ENCODE results near the gene TTLL8.

DNA sequence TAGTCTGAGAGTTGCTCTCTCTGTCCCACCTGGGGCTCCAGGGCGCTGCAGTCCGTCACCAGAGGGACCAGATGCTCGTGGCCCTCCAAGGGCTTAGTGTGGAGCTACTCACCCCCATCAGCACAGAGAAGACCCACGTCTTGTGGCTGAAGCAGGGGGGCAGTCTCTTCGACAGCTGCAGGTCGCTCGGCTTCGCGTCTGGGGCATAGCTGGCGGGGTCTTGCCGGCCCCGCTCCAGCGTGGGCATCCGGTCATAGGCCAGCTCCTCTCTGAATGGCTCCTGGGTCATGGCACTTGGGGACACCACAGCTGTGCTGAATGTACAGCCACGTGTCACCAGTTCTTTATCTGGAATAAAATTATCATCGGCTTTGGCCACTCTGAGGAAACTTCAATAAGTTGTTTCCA lies 26.5 kb upstream of the TTLL8 start:
- TF ChIP-seq POLR2AphosphoS5 (IDR thresholded peaks at IDR 0.05; ENCODE audit: insufficient read depth, low read depth, low read length) = no peak
- no peak for TF ChIP-seq MYC (IDR thresholded peaks at IDR 0.05; ENCODE audit: low read depth, low read length)
- TF ChIP-seq, protein P1, sequence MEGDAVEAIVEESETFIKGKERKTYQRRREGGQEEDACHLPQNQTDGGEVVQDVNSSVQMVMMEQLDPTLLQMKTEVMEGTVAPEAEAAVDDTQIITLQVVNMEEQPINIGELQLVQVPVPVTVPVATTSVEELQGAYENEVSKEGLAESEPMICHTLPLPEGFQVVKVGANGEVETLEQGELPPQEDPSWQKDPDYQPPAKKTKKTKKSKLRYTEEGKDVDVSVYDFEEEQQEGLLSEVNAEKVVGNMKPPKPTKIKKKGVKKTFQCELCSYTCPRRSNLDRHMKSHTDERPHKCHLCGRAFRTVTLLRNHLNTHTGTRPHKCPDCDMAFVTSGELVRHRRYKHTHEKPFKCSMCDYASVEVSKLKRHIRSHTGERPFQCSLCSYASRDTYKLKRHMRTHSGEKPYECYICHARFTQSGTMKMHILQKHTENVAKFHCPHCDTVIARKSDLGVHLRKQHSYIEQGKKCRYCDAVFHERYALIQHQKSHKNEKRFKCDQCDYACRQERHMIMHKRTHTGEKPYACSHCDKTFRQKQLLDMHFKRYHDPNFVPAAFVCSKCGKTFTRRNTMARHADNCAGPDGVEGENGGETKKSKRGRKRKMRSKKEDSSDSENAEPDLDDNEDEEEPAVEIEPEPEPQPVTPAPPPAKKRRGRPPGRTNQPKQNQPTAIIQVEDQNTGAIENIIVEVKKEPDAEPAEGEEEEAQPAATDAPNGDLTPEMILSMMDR (IDR thresholded peaks at IDR 0.05; ENCODE audit: extremely low read depth in 1 of 2, insufficient read depth in 1 of 2, low read depth in 1 of 2, low read length in 2 of 2) = no peak
- TF ChIP-seq JUN (IDR thresholded peaks at IDR 0.05; ENCODE audit: borderline replicate concordance, insufficient read depth, insufficient read length, low read depth) = no peak
- TF ChIP-seq POLR2A (IDR thresholded peaks at IDR 0.05; ENCODE audit: low read depth, low read length) = no peak
